Stimulated activated CD8-positive, alpha-beta memory T cell treated with anti-CD3 and anti-CD28 coated beads, Interleukin-4, amount 100 ng/mL, for 1 hour (primary cell): ENCODE measurements around the gene MBTPS2.

ENCODE experiments used
- DNase-seq, 2 donors: peaks; one replicate each; pipeline ENCODE4 v3.0.0-alpha.2; 2020; ENCODE audit warnings: low read depth in 2 of 2, low spot score in 1 of 2

MBTPS2 gene

DNA sequence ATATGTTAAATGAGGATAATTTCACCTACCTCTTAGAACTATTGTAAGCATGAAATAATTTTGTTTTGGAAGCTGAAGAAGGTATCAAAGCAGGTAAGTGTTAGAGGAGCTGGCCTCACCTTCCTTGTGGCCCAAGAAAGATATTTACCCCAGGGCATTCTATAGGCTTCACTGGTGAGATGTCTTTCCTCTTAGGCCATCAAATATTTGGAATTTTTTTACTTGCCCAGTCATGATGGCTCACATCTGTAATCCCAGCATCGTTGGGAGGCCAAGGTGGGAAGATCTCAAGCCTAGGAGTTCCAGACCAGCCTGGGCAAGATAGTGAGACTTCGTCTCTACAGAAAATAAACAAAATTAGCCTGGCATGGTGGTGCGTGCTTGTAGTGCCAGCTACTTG, 95.0 kb downstream of the MBTPS2 start:
- no peak for DNase-seq
